GM12864 (cell line): Measurements from ENCODE around the gene POLR1D.

ENCODE experiments used
- DNase-seq: peaks from one replicate; pipeline ENCODE4 v3.0.0-alpha.2; 2011; ENCODE audit warnings: low read depth
- H3K4me3 ChIP-seq: 2 replicates; pipeline ENCODE4 v1.5.1; 2011; ENCODE audit warnings: mild to moderate bottlenecking, low read depth, low read length, control low read depth
- TF ChIP-seq, protein P1 (sequence below): IDR thresholded peaks from 2 replicates; pipeline ENCODE4 v1.5.1; 2011; ENCODE audit warnings: low read depth, mild to moderate bottlenecking, moderate library complexity, low read length, control low read depth, inconsistent platforms; ENCODE audit errors: missing control alignments

POLR1D gene

GRCh38 chr13:27666951-27667350 lies 45.3 kb downstream of the POLR1D start:
- H3K4me3 ChIP-seq = no peak overlapping the region
- TF ChIP-seq, protein P1, sequence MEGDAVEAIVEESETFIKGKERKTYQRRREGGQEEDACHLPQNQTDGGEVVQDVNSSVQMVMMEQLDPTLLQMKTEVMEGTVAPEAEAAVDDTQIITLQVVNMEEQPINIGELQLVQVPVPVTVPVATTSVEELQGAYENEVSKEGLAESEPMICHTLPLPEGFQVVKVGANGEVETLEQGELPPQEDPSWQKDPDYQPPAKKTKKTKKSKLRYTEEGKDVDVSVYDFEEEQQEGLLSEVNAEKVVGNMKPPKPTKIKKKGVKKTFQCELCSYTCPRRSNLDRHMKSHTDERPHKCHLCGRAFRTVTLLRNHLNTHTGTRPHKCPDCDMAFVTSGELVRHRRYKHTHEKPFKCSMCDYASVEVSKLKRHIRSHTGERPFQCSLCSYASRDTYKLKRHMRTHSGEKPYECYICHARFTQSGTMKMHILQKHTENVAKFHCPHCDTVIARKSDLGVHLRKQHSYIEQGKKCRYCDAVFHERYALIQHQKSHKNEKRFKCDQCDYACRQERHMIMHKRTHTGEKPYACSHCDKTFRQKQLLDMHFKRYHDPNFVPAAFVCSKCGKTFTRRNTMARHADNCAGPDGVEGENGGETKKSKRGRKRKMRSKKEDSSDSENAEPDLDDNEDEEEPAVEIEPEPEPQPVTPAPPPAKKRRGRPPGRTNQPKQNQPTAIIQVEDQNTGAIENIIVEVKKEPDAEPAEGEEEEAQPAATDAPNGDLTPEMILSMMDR = no peak
- DNase-seq = no peak

DNA sequence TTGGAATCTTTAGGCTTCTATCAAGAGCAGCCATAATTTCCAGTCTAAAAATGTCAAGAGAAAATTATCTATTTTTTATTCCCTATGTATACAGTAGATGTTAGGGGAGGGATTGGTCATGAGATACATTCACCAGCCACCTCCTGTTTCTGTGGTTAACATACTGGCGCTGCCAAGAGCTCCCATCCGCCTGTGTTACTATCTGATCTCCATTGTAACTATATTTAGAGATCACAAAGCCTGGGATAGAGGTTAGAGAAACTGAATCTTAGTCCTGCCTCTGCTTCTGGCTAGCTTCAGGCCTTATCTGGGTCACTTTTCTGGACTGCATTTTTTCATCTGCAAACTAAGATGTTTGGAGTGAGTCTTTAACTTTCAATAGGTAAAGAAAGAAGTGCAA lies 46.3 kb downstream of the POLR1D start:
- DNase-seq = no peak
- TF ChIP-seq, protein P1 = no peak
- no peak overlapping the region for H3K4me3 ChIP-seq

- no peak overlapping the region for H3K4me3 ChIP-seq
- DNase-seq = no peak
- TF ChIP-seq, protein P1 = no peak
Measured at GRCh38 chr13:27670861-27671260, 49.2 kb downstream of the POLR1D start.

GRCh38 chr13:27672025-27672424 lies 50.3 kb downstream of the POLR1D start:
- H3K4me3 ChIP-seq = no peak overlapping the region
- DNase-seq = no peak
- TF ChIP-seq, protein P1 = no peak
